H1 (cell line): Measurements from ENCODE around the gene SEL1L2.

Experiments
- ATF3 ChIP-seq: IDR thresholded peaks from 2 replicates; pipeline ENCODE4 v1.6.1; 2011; ENCODE audit warnings: low read depth, mild to moderate bottlenecking, low read length; ENCODE audit not compliant: insufficient read depth
- CBX8 ChIP-seq: fragments of 300-800, 300-1000 bp; sonication (generic); IDR thresholded peaks from 2 replicates; pipeline ENCODE4 v1.7.1; 2016; ENCODE audit warnings: low read depth, low read length, borderline replicate concordance
- CHD2 ChIP-seq: IDR thresholded peaks from 2 replicates; pipeline ENCODE4 v1.6.1; 2012; ENCODE audit warnings: low read length, improper control_type of control experiment
- CTCF ChIP-seq, 3 experiments: IDR thresholded peaks; 1 replicate in 2 of 3; 2 replicates in 1 of 3; pipeline versions ENCODE4 v1.5.1 to v1.6.1; 2011; ENCODE audit warnings: low read length in 3 of 3, mild to moderate bottlenecking in 3 of 3, inconsistent platforms in 2 of 3, low read depth in 1 of 3, moderate library complexity in 1 of 3; ENCODE audit not compliant: insufficient read depth in 1 of 3; ENCODE audit errors: control extremely low read depth in 1 of 3
- E2F6 ChIP-seq: IDR thresholded peaks from 2 replicates; pipeline ENCODE4 v1.6.1; 2012; ENCODE audit warnings: inconsistent platforms
- POLR2A ChIP-seq, 2 experiments: IDR thresholded peaks; 1 replicate in 1 of 2; 2 replicates in 1 of 2; pipeline ENCODE4 v1.6.1; 2011; ENCODE audit warnings: low read depth in 2 of 2, low read length in 2 of 2, mild to moderate bottlenecking in 2 of 2; ENCODE audit errors: control extremely low read depth in 1 of 2
- POLR2AphosphoS5 ChIP-seq: IDR thresholded peaks from 2 replicates; pipeline ENCODE4 v1.6.1; 2011; ENCODE audit warnings: low read depth, low read length
- SRF ChIP-seq: IDR thresholded peaks from 2 replicates; pipeline ENCODE4 v1.6.1; 2011; ENCODE audit warnings: mild to moderate bottlenecking, low read depth, low read length, moderate library complexity
- TAF1 ChIP-seq: IDR thresholded peaks from 2 replicates; pipeline ENCODE4 v1.6.1; 2011; ENCODE audit warnings: mild to moderate bottlenecking, low read depth, low read length
- ZNF274 ChIP-seq: IDR thresholded peaks from 2 replicates; pipeline ENCODE4 v1.7.0; 2012; ENCODE audit warnings: low read length, borderline replicate concordance; ENCODE audit errors: extremely low read depth

GRCh38 chr20:13929836-13930235 lies 60.6 kb downstream of the SEL1L2 start:
- TF ChIP-seq POLR2A (IDR thresholded peaks at IDR 0.05; ENCODE audit: control extremely low read depth in 1 of 2, low read depth in 2 of 2, low read length in 2 of 2) (no peak), ZNF274 (no peak), CHD2 (no peak), ATF3 (no peak), CTCF (IDR thresholded peaks at IDR 0.05; ENCODE audit: control extremely low read depth in 1 of 3, insufficient read depth in 1 of 3, low read depth in 1 of 3, low read length in 3 of 3) (no peak), POLR2AphosphoS5 (no peak), SRF (no peak), TAF1 (no peak), CBX8 (no peak), E2F6 (no peak)
